HK-2 (cell line): Measurements from ENCODE around the gene KDM5B.
A peak's percentile ranks its signal among the peaks of the same experiment; 100 is the strongest.

Experiments used
- DNase-seq: peaks from one replicate; pipeline ENCODE4 v3.0.0-alpha.2; 2018; ENCODE audit not compliant: unreplicated experiment

The KDM5B gene

GRCh38 chr1:202685641-202686040 is 122.6 kb downstream of the KDM5B start:
- DNase-seq: no peak

- DNase-seq: peak; percentile 35
Measured at GRCh38 chr1:202684716-202685115, 123.5 kb downstream of the KDM5B start.

- no peak for DNase-seq
Measured at GRCh38 chr1:202683029-202683428, 125.2 kb downstream of the KDM5B start.

GRCh38 chr1:202682477-202682876 is 125.7 kb downstream of the KDM5B start:
- DNase-seq: no peak

- DNase-seq: no peak
Measured at GRCh38 chr1:202681736-202682420, 126.3 kb downstream of the KDM5B start.

GRCh38 chr1:202680586-202681352 is 127.5 kb downstream of the KDM5B start:
- DNase-seq: no peak

- no peak for DNase-seq
Measured at GRCh38 chr1:202679406-202680177, 128.6 kb downstream of the KDM5B start.

- DNase-seq: no peak
Measured at GRCh38 chr1:202677433-202677832, 130.8 kb downstream of the KDM5B start.
